ENCODE results near the gene TRAFD1.

TRAFD1 gene

GRCh38 chr12:112179916-112180315 is 54.6 kb downstream of the TRAFD1 start:
- DNase-seq: no peak

GRCh38 chr12:112180422-112180821 is 55.1 kb downstream of the TRAFD1 start:
- DNase-seq: no peak

- DNase-seq: no peak
These were observed 57.1 kb downstream of the TRAFD1 start for GRCh38 chr12:112182499-112182898.

- DNase-seq: no peak
These were observed 58.0 kb downstream of the TRAFD1 start for GRCh38 chr12:112183141-112184021.

GRCh38 chr12:112184056-112184887 is 58.9 kb downstream of the TRAFD1 start:
- DNase-seq: no peak

- DNase-seq: no peak
These were observed 59.9 kb downstream of the TRAFD1 start for GRCh38 chr12:112185093-112185923.

GRCh38 chr12:112188130-112188830 is 62.9 kb downstream of the TRAFD1 start:
- DNase-seq: no peak

- DNase-seq: no peak
These were observed 65.1 kb downstream of the TRAFD1 start for GRCh38 chr12:112190231-112191025.

- DNase-seq: no peak
These were observed 65.8 kb downstream of the TRAFD1 start for GRCh38 chr12:112191201-112191600.

GRCh38 chr12:112191840-112192321 is 66.5 kb downstream of the TRAFD1 start:
- DNase-seq: no peak

- no peak for DNase-seq
These were observed 67.1 kb downstream of the TRAFD1 start for GRCh38 chr12:112192475-112192874.

- no peak for DNase-seq
These were observed 69.4 kb downstream of the TRAFD1 start for GRCh38 chr12:112194601-112195247.

- DNase-seq: no peak
These were observed 71.0 kb downstream of the TRAFD1 start for GRCh38 chr12:112196196-112196875.

- DNase-seq: peak; percentile 43
These were observed 72.9 kb downstream of the TRAFD1 start for GRCh38 chr12:112198120-112198733.

- no peak for DNase-seq
These were observed 73.8 kb downstream of the TRAFD1 start for GRCh38 chr12:112199136-112199535.

All from CD4-positive, alpha-beta T cell treated with Interleukin-12 subunit alpha and Interleukin-12 subunit beta, for 1 hour (primary cell).